GM19025 (cell line): ENCODE measurements around the gene ATP2B2.

Source experiments
- ATAC-seq: cut with Tn5 transposase; IDR thresholded peaks from one replicate; pipeline ENCODE4 v1.9.1; 2021; ENCODE audit warnings: mild to moderate bottlenecking, low read depth, moderate library complexity; ENCODE audit not compliant: unreplicated experiment

Gene ATP2B2

GRCh38 chr3:10407361-10407760 lies 98.0 kb downstream of the ATP2B2 start:
- no peak for ATAC-seq

- no peak for ATAC-seq
Measured at GRCh38 chr3:10406414-10406813, 99.0 kb downstream of the ATP2B2 start.

- no peak for ATAC-seq
Measured at GRCh38 chr3:10405816-10406215, 99.6 kb downstream of the ATP2B2 start.

GRCh38 chr3:10404876-10405275 lies 100.5 kb downstream of the ATP2B2 start:
- ATAC-seq = no peak

GRCh38 chr3:10404377-10404776 lies 101.0 kb downstream of the ATP2B2 start:
- ATAC-seq = no peak

GRCh38 chr3:10401990-10402761 lies 103.2 kb downstream of the ATP2B2 start:
- no peak for ATAC-seq

- ATAC-seq = no peak
Measured at GRCh38 chr3:10400749-10401495, 104.5 kb downstream of the ATP2B2 start.

- no peak for ATAC-seq
Measured at GRCh38 chr3:10400050-10400748, 105.2 kb downstream of the ATP2B2 start.

GRCh38 chr3:10399634-10400033 lies 105.8 kb downstream of the ATP2B2 start:
- no peak for ATAC-seq

- no peak for ATAC-seq
Measured at GRCh38 chr3:10398341-10398740, 107.0 kb downstream of the ATP2B2 start.

GRCh38 chr3:10397879-10398278 lies 107.5 kb downstream of the ATP2B2 start:
- no peak for ATAC-seq

GRCh38 chr3:10396931-10397330 lies 108.5 kb downstream of the ATP2B2 start:
- no peak for ATAC-seq

GRCh38 chr3:10396083-10396482 lies 109.3 kb downstream of the ATP2B2 start:
- no peak for ATAC-seq

GRCh38 chr3:10395671-10396070 lies 109.7 kb downstream of the ATP2B2 start:
- ATAC-seq = no peak

GRCh38 chr3:10395196-10395595 lies 110.2 kb downstream of the ATP2B2 start:
- ATAC-seq = no peak

- ATAC-seq = no peak
Measured at GRCh38 chr3:10394491-10395025, 110.8 kb downstream of the ATP2B2 start.

- no peak for ATAC-seq
Measured at GRCh38 chr3:10393514-10393913, 111.9 kb downstream of the ATP2B2 start.

GRCh38 chr3:10392906-10393461 lies 112.4 kb downstream of the ATP2B2 start:
- no peak for ATAC-seq

GRCh38 chr3:10392244-10392643 lies 113.1 kb downstream of the ATP2B2 start:
- no peak for ATAC-seq

GRCh38 chr3:10391391-10391790 lies 114.0 kb downstream of the ATP2B2 start:
- no peak for ATAC-seq
